Measurements from ENCODE around the gene NGEF. TPM values are rescaled to one million over a fixed set of nuclear protein-coding genes. Genes with fewer than 3 reads are reported as not detected.
"Not testable (repeated sequence)": the region's sequence is repeated elsewhere in the genome, so short reads cannot be mapped to it uniquely, and the experiment has no call there.

The NGEF gene
- total RNA-seq = 10 to 100 TPM; 34.4 to 41.4 TPM
- long read RNA-seq, transcript NGEF-201 (15 exons, 3,215 nt) = major isoform, 6 of 31 reads
- long read RNA-seq, partial matches to known transcripts = 17 of 31 reads
- long read RNA-seq, other reads (novel, unspliced or antisense) = 8 of 31 reads

DNA sequence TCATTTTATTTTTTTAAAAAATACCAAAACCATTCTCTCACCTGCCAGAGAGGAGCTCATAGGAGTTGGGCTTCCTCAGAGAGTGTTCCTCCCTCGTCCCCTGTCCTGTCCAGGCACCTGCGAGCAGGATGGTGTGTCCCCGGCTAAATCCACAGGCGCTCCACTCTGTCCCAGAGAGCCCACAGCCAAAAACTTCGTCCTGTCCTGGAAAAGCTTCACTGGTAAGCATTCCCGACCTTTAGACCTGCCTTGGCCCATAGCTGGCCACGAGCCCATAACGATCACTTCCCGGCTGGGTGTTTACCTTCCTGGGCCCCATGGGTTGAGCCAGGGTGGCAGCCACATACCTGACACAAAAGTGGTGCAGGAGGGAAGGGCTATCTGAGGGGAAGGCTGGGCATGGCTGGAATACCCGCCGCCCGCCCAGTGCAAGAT is at the start of gene NGEF:
Gene NGEF, minus strand, starts transcription at position 230 of the 435 bp plus-strand sequence. CDS start 38,366 bp downstream, outside the sequence.
- ATAC-seq = peak; percentile 89
- intact Hi-C loops (cut with DNase I, micrococcal nuclease) = no loop called here
- DNase-seq = peak; percentile 89 to 90

GRCh38 chr2:233062451-233062850 is 49.4 kb upstream of the NGEF start:
- no peak for DNase-seq
- ATAC-seq = no peak
- intact Hi-C loops (cut with DNase I, micrococcal nuclease) = no loop called here

DNA sequence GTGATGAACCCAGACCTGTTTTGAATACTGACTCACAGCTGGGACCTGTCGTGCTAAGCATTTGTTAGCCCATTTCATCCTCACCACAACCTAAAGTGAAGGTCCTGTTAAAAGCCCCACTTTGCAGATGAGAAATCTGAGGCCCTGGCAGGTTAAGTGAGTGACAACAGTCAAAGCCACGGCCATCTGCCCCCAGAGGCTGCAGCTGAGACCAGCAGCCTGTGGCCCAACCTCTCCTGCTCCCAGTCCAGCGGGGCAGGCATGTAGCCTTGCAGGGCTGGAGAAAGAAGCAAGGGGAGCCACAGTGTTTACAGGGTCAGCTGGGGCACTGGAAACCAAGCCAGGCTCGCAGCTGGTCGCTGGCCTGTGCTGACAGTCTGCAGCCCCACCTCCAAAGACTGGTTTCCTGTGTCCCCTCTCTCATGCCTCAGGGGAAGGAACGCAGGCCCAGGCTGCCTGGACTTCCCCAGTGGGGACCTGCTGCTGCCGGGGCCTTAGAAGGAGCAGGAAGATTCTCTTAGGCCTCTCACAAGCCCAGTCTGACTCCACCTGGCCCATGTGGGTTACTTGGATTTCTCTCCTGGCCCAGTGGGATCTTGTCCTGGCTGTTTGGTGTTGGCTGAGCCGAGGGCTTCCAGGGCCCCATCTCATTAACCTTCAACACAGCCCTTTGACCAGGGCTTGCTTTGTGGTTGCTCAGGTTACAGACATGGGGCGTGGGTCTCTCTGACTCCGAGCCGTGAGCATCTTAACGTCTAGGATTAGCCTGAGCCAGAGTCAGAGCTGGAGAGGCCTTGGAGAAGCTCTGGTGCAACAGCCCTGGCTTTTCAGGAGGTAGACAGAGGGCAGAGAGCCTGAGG is 48.8 kb upstream of the NGEF start:
- ATAC-seq = peak; percentile 29
- intact Hi-C loops (cut with DNase I, micrococcal nuclease) = no loop called here
- DNase-seq = peak; percentile 50

DNA sequence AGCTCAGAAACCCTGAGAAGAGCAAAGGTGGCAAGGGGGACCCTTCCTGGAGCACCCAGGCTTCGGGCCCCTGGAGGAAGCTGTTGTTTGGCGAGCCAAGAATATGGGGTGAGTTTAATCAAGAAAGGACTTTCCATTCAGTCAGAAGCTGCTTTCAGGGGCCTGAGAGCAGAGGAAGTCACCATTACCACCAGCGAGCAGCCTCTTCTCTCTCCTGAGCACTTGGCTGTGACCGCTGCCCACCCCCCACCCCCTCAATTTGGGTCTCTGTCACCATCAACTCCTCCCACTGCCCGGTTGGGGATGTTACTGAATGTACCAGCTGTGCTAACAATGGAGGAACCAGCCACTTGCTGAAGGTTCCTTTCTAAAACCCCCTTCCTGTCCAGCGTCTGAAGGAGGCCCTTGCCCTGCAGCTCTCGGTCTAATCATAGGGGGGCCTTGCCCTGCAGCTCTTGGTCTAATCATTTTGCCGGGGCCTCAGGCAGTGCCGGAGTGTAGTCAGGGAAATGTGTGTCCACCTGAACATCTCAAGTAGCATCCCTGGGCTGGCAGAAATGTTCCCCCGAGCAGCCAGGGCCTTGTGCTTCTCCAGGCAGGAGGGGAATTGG is 48.0 kb upstream of the NGEF start:
- no peak for DNase-seq
- intact Hi-C loops (cut with DNase I, micrococcal nuclease) = no loop called here
- no peak for ATAC-seq

GRCh38 chr2:233060501-233060979 is 47.5 kb upstream of the NGEF start:
- intact Hi-C loops (cut with DNase I, micrococcal nuclease) = no loop called here
- DNase-seq (no peak), ATAC-seq (no peak)

DNA sequence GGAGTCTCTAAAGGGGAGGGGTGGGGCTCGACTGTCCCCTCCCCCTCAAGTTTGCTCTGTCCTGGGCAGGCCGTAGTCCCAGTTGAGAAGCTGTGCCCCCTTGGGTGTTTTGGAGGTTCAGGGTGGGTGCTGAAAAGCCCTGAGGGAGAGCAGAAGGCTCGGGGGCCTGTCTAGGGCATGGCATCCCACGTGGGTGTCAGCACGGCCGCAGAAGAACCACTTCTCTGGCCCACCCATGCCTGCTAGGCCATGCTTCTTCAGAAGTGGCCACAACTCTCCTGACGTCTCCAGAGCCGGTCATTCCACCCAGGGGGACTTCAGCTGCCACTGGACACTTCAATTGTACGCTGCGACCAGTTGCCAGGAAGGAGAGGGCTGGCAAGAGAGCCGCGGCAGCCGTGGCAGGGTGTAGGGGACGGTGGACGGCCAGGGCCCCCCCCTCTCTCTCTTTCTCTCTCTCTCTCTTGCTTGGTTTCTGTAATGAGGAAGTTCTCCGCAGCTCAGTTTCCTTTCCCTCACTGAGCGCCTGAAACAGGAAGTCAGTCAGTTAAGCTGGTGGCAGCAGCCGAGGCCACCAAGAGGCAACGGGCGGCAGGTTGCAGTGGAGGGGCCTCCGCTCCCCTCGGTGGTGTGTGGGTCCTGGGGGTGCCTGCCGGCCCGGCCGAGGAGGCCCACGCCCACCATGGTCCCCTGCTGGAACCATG is 46.9 kb upstream of the NGEF start, which contains the start of gene INPP5D:
Gene INPP5D, plus strand, starts transcription at position 546 of the 704 bp plus-strand sequence. Its CDS starts 137 bp downstream, at position 683.
- peak; percentile 56 for ATAC-seq
- intact Hi-C loops (cut with DNase I, micrococcal nuclease) = no loop called here
- DNase-seq = peak; percentile 52 to 60

- intact Hi-C loops (cut with DNase I, micrococcal nuclease) = no loop called here
- DNase-seq = no peak
- ATAC-seq = no peak
Observed at GRCh38 chr2:233059547-233059796, 46.4 kb upstream of the NGEF start.

- no peak for DNase-seq
- ATAC-seq = no peak
- intact Hi-C loops (cut with DNase I, micrococcal nuclease) = no loop called here
Observed at GRCh38 chr2:233058717-233059546, 45.9 kb upstream of the NGEF start.

DNA sequence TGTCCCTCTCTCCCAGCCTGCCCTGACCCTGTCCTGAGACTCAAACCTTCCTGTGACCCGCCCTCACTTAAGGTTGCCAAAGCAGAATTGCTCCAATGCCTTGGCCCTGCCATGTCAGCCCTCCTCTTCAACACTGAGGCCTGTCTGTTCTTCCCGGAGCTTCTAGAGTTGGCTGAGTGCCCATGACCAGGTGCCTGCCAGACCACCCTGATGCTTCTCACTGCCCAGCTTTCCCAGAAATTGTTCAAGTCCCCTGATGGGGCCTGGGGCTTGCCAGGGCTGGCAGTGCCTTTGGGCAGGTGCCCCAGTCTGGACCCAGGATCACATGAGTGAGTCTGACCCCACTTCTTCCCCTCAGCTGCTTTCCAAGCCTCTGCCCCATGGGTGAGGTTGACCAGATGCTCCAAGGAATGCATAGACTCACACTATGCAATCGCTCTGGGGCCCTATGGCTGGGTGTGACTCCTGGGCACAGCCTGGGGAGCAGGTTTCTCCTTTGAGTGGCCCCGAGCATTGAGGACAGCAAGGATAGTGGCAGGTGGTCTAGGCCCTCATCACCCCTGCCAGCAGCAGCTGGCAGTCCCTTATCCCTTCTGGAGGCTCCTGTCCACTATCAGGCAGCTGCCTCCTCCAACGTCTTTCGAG is 44.0 kb upstream of the NGEF start:
- DNase-seq (no peak), ATAC-seq (no peak)
- intact Hi-C loops (cut with DNase I, micrococcal nuclease) = no loop called here

DNA sequence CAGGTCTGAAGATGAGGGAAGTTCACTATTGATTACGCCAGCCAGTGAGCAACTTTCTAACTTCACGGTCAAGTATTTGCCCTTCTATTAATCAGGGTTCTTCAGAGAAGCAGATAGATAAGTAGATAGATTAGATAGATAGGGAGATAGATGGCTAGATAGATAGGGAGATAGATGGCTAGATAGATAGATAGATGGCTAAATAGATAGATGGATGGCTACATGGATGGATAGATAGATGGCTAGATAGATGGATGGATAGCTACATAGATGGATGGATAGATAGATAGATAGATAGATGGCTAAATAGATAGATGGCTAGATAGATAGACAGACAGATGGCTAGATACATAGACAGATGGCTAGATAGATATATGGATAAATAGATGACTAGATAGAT is 42.3 kb upstream of the NGEF start:
- DNase-seq = no peak
- ATAC-seq = no peak
- intact Hi-C loops (cut with DNase I, micrococcal nuclease) = no loop called here

- intact Hi-C loops (cut with DNase I, micrococcal nuclease) = no loop called here
- ATAC-seq (peak; percentile 86), DNase-seq (peak in 1 of 2 donors; percentile 81)
Observed at GRCh38 chr2:233053928-233054784, 41.1 kb upstream of the NGEF start.

DNA sequence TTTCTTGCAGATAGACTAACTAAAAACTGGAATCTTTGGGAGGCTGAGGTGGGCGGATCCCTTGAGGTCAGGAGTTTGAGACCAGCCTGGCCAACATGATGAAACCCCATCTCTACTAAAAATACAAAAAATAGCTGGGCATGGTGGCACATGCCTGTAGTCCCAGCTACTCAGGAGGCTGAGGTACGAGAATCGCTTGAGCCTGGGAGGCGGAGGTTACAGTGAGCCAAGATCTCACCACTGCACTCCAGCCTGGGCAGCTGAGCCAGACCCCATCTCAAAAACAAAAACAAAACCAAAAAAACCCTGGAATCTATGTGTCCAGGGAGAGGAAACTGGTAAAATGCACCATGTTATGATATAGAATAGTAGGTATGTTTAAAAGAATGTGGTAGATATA is 39.5 kb upstream of the NGEF start:
- ATAC-seq; intact Hi-C loops (cut with DNase I, micrococcal nuclease); DNase-seq: not testable (repeated sequence)

DNA sequence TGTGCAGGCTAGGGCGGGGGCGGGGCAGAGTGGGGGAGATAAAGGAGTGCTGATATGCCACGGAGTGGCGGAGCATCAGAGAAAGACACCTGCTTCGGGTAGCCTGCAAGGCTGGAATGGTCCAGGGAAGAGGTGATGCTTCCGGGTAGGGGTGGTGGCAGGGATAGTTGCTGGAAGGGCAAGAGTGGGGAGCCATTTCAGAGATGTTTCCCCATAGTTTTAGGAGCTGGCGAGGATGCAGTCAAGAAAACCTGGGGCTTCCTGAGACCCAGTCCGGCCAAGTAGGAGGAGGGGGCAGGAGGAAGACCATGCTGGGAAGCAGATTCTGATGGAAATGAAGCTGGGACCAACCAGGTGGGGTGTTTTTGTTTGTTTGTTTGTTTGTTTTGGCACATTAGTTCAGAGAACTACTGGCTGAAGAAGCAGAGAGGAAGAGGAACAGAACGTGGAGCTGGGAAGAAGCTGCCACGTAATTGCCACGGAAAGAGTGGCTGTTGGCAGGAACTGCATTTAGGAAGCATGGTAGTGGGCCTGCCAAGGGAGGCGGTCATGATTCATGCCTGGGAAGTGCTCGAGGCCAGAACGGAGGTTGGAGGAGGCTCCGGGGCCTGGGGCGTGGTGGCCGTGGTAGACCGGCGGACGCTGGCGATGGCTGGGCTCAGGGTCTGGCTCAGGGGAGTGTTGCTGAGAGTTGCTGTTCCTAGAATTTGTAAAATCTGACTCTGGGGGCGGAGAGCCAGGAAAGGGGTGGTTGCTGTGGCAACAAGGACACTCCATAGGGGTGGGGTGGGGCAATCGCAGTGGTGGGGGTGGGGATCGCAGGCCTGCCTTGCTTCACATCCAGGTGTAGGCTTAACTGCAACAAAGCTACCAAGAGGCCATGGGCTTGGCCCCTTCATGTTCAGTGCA is 38.4 kb upstream of the NGEF start:
- DNase-seq (no peak), ATAC-seq (no peak)

DNA sequence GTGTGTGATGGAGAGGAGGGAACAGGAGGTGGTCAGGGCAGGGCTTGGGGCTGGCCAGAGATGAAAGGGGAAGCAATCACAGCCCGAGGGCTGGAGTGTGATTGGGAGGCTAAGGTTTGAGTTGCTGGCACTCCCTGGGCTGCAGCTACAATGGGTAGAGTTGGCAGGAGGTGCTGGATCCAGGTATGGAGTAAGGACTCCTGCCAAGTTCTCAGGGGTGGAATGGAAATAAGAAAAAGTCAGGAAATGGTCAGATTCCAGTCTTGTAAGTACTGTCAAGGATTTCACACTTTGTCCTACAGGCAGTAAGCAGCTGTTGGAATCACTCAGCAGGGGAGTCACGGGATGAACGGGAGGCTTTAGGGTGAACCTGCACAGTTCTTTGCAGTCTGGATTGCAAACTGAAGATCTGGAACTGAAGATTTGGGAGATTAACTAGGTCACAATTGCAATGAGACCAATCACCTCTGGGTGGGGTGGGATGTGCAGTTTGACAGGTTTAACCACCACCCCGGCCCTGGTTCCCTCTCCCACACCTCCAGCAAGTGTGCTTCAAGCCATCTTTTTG is 36.2 kb upstream of the NGEF start:
- ATAC-seq (peak; percentile 59), DNase-seq (no peak)
- intact Hi-C loops (cut with DNase I, micrococcal nuclease) = no loop called here

More for the DNA sequence above, 38.4 kb upstream of the NGEF start:
- intact Hi-C loops (cut with DNase I, micrococcal nuclease) = no loop called here

DNA sequence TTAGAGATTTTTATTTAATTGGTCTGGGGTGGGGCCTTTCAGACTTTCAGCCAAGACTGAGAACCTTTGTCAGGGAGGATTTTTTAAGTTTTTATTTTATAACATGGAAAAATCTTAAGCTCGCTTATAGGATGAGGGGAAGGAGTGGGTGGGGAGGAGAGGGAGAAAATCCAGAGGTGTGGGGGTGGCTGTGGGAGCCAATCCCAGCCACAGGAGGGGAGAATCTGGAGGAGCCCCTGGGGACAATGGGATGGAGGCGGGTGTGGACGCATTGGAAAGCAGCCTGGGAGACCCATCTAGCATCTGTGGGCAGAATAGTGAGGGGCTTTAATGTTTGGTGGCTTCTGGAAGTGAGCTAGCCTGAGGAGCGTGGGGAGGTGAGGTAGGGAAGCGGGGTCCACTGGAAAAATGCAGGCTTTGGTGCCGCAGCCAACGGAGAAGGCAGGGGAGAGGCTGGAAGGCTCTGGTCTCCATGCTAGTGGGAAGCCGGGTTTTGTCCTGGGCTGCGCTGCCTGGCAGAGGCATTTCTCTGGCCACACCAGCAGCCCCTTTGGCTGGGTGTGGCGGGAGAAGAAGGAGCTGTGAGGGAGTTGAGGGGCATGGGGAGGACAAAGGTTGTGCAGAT is 35.6 kb upstream of the NGEF start:
- DNase-seq (no peak), ATAC-seq (no peak)
- intact Hi-C loops (cut with DNase I, micrococcal nuclease) = no loop called here

Data from left colon (tissue), 2 donors.